SK-N-SH (cell line): ENCODE results near the gene RAD21L1. TPM values are rescaled to one million over a fixed set of nuclear protein-coding genes. Genes with fewer than 3 reads are reported as not detected.
"Not testable (repeated sequence)": the region's sequence is repeated elsewhere in the genome, so short reads cannot be mapped to it uniquely, and the experiment has no call there.

ENCODE experiments used
- CTCF ChIA-PET: fragments of 300-600, 350-600 bp; formaldehyde crosslinking; extraction: SDS; loops from one replicate; lab custom pipeline; 2021; lab: Yijun Ruan, JAX
- POLR2A ChIA-PET: fragments of 350-600 bp; sonication (Branson Sonifier 250); formaldehyde crosslinking; extraction: SDS; loops from one replicate; lab custom pipeline; 2020; ENCODE audit warnings: antibody characterized with exemption, inconsistent platforms; lab: Yijun Ruan, JAX
- DNase-seq: peaks from one replicate; pipeline ENCODE4 v3.0.0; 2012
- H2AFZ ChIP-seq: fragments of 200-600 bp; sonication (generic); 2 replicates; pipeline ENCODE4 v1.8.1; 2016; ENCODE audit warnings: antibody characterized with exemption, mild to moderate bottlenecking, low read depth
- H3F3A ChIP-seq: fragments of 200-600 bp; sonication (generic); replicated peaks from 2 replicates; pipeline ENCODE3; 2016; ENCODE audit warnings: antibody characterized with exemption, mild to moderate bottlenecking; ENCODE audit not compliant: insufficient read depth
- H3K27ac ChIP-seq, 2 experiments: fragments of 200-500 bp in 1 of 2; fragments of 200-600 bp in 1 of 2; sonication (Bioruptor generic) in 1 of 2; sonication (generic), shearing (Covaris generic) in 1 of 2; 2 replicates each; pipeline versions ENCODE4 v1.5.1 to v1.6.1; 2014 to 2016; ENCODE audit warnings: low read depth in 2 of 2, inconsistent platforms in 1 of 2, low read length in 1 of 2, mild to moderate bottlenecking in 1 of 2, mixed read lengths in 1 of 2
- H3K27me3 ChIP-seq: fragments of 200-600 bp; sonication (generic), shearing (Covaris generic); 2 replicates; pipeline ENCODE4 v1.6.1; 2016; ENCODE audit warnings: mixed run types; ENCODE audit not compliant: insufficient read depth
- H3K36me3 ChIP-seq, 2 experiments: fragments of 200-500 bp in 1 of 2; fragments of 200-600 bp in 1 of 2; sonication (Bioruptor generic) in 1 of 2; sonication (generic) in 1 of 2; replicated peaks in 1 of 2; 2 replicates each; pipeline versions ENCODE3 to v1.5.1; 2014 to 2016; ENCODE audit warnings: low read length in 1 of 2, mild to moderate bottlenecking in 1 of 2; ENCODE audit not compliant: insufficient read depth in 2 of 2, control insufficient read depth in 1 of 2
- H3K4me1 ChIP-seq, 2 experiments: fragments of 200-500 bp in 1 of 2; fragments of 200-600 bp in 1 of 2; sonication (Bioruptor generic) in 1 of 2; sonication (generic), shearing (Covaris generic) in 1 of 2; 2 replicates each; pipeline versions ENCODE4 v1.5.1 to v1.6.1; 2014 to 2016; ENCODE audit warnings: low read depth in 1 of 2, low read length in 1 of 2, mixed run types in 1 of 2; ENCODE audit not compliant: insufficient read depth in 2 of 2, control insufficient read depth in 1 of 2
- H3K4me2 ChIP-seq: fragments of 200-600 bp; sonication (generic), shearing (Covaris generic); 2 replicates; pipeline ENCODE4 v1.6.1; 2017; ENCODE audit warnings: mixed run types
- H3K4me3 ChIP-seq, 2 experiments: fragments of 200-500 bp in 1 of 2; fragments of 200-600 bp in 1 of 2; sonication (Bioruptor generic) in 1 of 2; sonication (generic), shearing (Covaris generic) in 1 of 2; 2 replicates each; pipeline versions ENCODE4 v1.5.1 to v1.8.1; 2014 to 2016; ENCODE audit warnings: low read depth in 2 of 2, inconsistent platforms in 1 of 2, low read length in 1 of 2, mild to moderate bottlenecking in 1 of 2, mixed read lengths in 1 of 2, moderate library complexity in 1 of 2
- H3K79me2 ChIP-seq: fragments of 200-600 bp; sonication (generic); 2 replicates; pipeline ENCODE4 v1.8.1; 2017; ENCODE audit warnings: mild to moderate bottlenecking; ENCODE audit not compliant: insufficient read depth
- H3K9ac ChIP-seq: fragments of 200-600 bp; sonication (generic); 2 replicates; pipeline ENCODE4 v1.6.1; 2017; ENCODE audit warnings: mixed run types
- H3K9me2 ChIP-seq: fragments of 200-600 bp; sonication (generic); 2 replicates; pipeline ENCODE4 v1.6.1; 2017; ENCODE audit warnings: mixed run types
- H3K9me3 ChIP-seq: fragments of 200-600 bp; sonication (generic); 2 replicates; pipeline ENCODE4 v1.6.1; 2017; ENCODE audit warnings: mixed run types, mild to moderate bottlenecking, moderate library complexity
- H4K20me1 ChIP-seq: fragments of 200-600 bp; sonication (generic); 2 replicates; pipeline ENCODE4 v1.6.1; 2017; ENCODE audit warnings: mild to moderate bottlenecking, mixed run types; ENCODE audit not compliant: insufficient read depth
- CHD2 ChIP-seq: fragments of 150-350 bp; IDR thresholded peaks from 2 replicates; pipeline ENCODE4 v1.6.1; 2018; ENCODE audit warnings: low read length; ENCODE audit not compliant: partially characterized antibody
- EP300 ChIP-seq, 2 experiments: IDR thresholded peaks; 2 replicates each; pipeline versions ENCODE4 v1.4.0 to v1.6.1; 2012; ENCODE audit warnings: borderline replicate concordance in 1 of 2, low read depth in 1 of 2, low read length in 1 of 2
- EZH2phosphoT487 ChIP-seq: fragments of 200-600 bp; sonication (generic); IDR thresholded peaks from 2 replicates; pipeline ENCODE4 v1.6.1; 2017; ENCODE audit warnings: low read depth, mixed run types, mild to moderate bottlenecking, antibody characterized with exemption, moderate library complexity, borderline replicate concordance
- FOSL2 ChIP-seq: IDR thresholded peaks from 2 replicates; pipeline ENCODE4 v1.4.0; 2012; ENCODE audit warnings: low read depth, mild to moderate bottlenecking, moderate library complexity, borderline replicate concordance
- FOXM1 ChIP-seq: IDR thresholded peaks from 2 replicates; pipeline ENCODE4 v1.4.0; 2012; ENCODE audit warnings: low read depth, mild to moderate bottlenecking
- GATA2 ChIP-seq: sonication (generic); formaldehyde crosslinking; IDR thresholded peaks from 2 replicates; pipeline ENCODE4 v1.5.0; 2020; ENCODE audit warnings: mild to moderate bottlenecking, missing genetic modification reagents
- JUND ChIP-seq: IDR thresholded peaks from 2 replicates; pipeline ENCODE4 v1.4.0; 2012
- MEF2A ChIP-seq: IDR thresholded peaks from 2 replicates; pipeline ENCODE4 v1.4.0; 2012; ENCODE audit warnings: low read depth, borderline replicate concordance
- NRF1 ChIP-seq: IDR thresholded peaks from 2 replicates; pipeline ENCODE4 v1.6.1; 2012; ENCODE audit warnings: low read depth, mild to moderate bottlenecking, low read length
- RAD21 ChIP-seq: IDR thresholded peaks from 2 replicates; pipeline ENCODE4 v1.6.1; 2012; ENCODE audit warnings: mild to moderate bottlenecking, low read length
- SIN3A ChIP-seq: IDR thresholded peaks from 2 replicates; pipeline ENCODE4 v1.6.1; 2012; ENCODE audit warnings: low read depth, mild to moderate bottlenecking, low read length, moderate library complexity, borderline replicate concordance
- SMC3 ChIP-seq: IDR thresholded peaks from 2 replicates; pipeline ENCODE4 v1.6.1; 2012; ENCODE audit warnings: low read depth, low read length, improper control_type of control experiment
- TAF1 ChIP-seq: IDR thresholded peaks from 2 replicates; pipeline ENCODE4 v1.6.1; 2012; ENCODE audit warnings: low read depth, mild to moderate bottlenecking, low read length, moderate library complexity, borderline replicate concordance
- TCF12 ChIP-seq: IDR thresholded peaks from 2 replicates; pipeline ENCODE4 v1.4.0; 2012
- TEAD4 ChIP-seq: IDR thresholded peaks from 2 replicates; pipeline ENCODE4 v1.4.0; 2012; ENCODE audit warnings: mild to moderate bottlenecking, borderline replicate concordance; ENCODE audit not compliant: insufficient read depth
- YY1 ChIP-seq: IDR thresholded peaks from 2 replicates; pipeline ENCODE4 v1.4.0; 2012; ENCODE audit warnings: low read depth, mild to moderate bottlenecking
- WGBS: methylation state at CpG from one replicate; pipeline ENCODE4 v1.1.6; 2017; ENCODE audit warnings: low lambda C conversion rate; 5-methylcytosine and 5-hydroxymethylcytosine counted together
- polyA plus RNA-seq, 3 experiments: library from polyadenylated mRNA; depleted of rRNA; stranded (reverse); fragments of >200 nt; gene quantifications; 2 replicates each; pipeline ENCODE4 v1.2.3, GENCODE V29; 2012
- TF ChIP-seq, protein P1 (sequence below): IDR thresholded peaks from 2 replicates; pipeline ENCODE4; 2012
- TF ChIP-seq, protein P2 (sequence below): IDR thresholded peaks from 2 replicates; pipeline ENCODE4 v1.6.1; 2012; ENCODE audit warnings: mild to moderate bottlenecking, low read depth, low read length, moderate library complexity
- TF ChIP-seq, protein P3 (sequence below): fragments of 150-350 bp; IDR thresholded peaks from 2 replicates; pipeline ENCODE4 v1.6.1; 2017; ENCODE audit warnings: antibody characterized with exemption, low read length, low read depth, borderline replicate concordance

Gene RAD21L1
- polyA plus RNA-seq, 1 of the 3 experiments (the other 2 are of a cell fraction) = 0.03 TPM

DNA sequence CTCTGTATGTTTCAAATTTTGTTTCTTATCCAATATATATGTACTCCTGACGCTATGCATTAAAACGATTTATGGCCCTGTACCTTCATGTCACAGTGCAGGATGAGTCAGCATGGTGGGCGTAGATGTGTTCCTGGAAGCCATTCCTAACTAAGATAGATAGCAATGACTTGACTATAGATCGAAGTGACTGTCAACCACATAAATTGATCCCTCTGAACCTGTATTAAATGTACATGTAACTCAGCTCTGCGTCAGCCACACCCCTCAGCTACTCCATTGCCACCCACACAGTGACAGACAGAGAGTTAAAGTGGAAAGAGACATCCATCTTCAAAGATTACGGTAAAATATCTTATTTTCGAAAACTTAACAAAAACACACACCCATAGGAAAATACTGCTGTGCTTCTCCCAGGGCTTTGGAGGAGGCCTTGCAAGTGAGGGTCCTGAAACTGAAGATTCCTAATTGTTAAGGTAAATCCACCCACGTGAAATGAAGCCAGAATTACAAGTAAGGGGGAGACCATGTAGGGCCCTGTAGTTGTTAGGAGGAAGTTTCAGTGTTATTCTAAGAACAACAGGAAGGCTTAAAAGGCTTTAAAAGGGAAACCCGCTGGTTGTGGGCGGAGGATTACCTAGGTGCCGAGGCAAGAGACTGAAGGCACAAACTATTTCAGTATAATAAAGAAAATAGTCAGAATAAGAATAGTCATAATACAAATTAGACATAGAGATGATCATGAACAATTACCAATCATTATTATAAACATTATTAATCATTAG, 10.3 kb upstream of the RAD21L1 start:
- Histone ChIP-seq H3K9ac (no peak overlapping the region), H3K4me3 (no peak overlapping the region), H3K9me3 (no peaks in the 10 kb centered on the region), H3K4me2 (no peak overlapping the region), H3K9me2 (no peaks in the 10 kb centered on the region), H3K27me3 (no peaks in the 10 kb centered on the region), H2AFZ (no peak overlapping the region), H3K36me3 (no peaks in the 10 kb centered on the region), H3K4me1 (no peaks in the 10 kb centered on the region; a peak in 1 of 4 replicates), H3F3A (no peaks in the 10 kb centered on the region), H4K20me1 (no peaks in the 10 kb centered on the region), H3K27ac (no peak overlapping the region), H3K79me2 (no peaks in the 10 kb centered on the region)
- DNase-seq = no peak
- WGBS = 70% methylated on average over 11 of the region's 11 CpGs
- TF ChIP-seq, protein P1, sequence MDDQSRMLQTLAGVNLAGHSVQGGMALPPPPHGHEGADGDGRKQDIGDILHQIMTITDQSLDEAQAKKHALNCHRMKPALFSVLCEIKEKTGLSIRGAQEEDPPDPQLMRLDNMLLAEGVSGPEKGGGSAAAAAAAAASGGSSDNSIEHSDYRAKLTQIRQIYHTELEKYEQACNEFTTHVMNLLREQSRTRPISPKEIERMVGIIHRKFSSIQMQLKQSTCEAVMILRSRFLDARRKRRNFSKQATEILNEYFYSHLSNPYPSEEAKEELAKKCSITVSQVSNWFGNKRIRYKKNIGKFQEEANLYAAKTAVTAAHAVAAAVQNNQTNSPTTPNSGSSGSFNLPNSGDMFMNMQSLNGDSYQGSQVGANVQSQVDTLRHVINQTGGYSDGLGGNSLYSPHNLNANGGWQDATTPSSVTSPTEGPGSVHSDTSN = no peak
- TF ChIP-seq TAF1 (no peak), CHD2 (no peak), YY1 (no peak), EZH2phosphoT487 (no peak), RAD21 (no peak), SIN3A (no peak), FOXM1 (no peak), TEAD4 (no peak), GATA2 (CRISPR knock-in tag) (no peak), TCF12 (no peak), NRF1 (no peak), EP300 (IDR thresholded peaks at IDR 0.05; ENCODE audit: borderline replicate concordance in 1 of 2, low read depth in 1 of 2, low read length in 1 of 2) (no peak), SMC3 (no peak), MEF2A (no peak), FOSL2 (no peak), JUND (no peak)
- TF ChIP-seq, protein P2, sequence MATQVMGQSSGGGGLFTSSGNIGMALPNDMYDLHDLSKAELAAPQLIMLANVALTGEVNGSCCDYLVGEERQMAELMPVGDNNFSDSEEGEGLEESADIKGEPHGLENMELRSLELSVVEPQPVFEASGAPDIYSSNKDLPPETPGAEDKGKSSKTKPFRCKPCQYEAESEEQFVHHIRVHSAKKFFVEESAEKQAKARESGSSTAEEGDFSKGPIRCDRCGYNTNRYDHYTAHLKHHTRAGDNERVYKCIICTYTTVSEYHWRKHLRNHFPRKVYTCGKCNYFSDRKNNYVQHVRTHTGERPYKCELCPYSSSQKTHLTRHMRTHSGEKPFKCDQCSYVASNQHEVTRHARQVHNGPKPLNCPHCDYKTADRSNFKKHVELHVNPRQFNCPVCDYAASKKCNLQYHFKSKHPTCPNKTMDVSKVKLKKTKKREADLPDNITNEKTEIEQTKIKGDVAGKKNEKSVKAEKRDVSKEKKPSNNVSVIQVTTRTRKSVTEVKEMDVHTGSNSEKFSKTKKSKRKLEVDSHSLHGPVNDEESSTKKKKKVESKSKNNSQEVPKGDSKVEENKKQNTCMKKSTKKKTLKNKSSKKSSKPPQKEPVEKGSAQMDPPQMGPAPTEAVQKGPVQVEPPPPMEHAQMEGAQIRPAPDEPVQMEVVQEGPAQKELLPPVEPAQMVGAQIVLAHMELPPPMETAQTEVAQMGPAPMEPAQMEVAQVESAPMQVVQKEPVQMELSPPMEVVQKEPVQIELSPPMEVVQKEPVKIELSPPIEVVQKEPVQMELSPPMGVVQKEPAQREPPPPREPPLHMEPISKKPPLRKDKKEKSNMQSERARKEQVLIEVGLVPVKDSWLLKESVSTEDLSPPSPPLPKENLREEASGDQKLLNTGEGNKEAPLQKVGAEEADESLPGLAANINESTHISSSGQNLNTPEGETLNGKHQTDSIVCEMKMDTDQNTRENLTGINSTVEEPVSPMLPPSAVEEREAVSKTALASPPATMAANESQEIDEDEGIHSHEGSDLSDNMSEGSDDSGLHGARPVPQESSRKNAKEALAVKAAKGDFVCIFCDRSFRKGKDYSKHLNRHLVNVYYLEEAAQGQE = no peak
- TF ChIP-seq, protein P3, sequence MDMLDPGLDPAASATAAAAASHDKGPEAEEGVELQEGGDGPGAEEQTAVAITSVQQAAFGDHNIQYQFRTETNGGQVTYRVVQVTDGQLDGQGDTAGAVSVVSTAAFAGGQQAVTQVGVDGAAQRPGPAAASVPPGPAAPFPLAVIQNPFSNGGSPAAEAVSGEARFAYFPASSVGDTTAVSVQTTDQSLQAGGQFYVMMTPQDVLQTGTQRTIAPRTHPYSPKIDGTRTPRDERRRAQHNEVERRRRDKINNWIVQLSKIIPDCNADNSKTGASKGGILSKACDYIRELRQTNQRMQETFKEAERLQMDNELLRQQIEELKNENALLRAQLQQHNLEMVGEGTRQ = no peak
- POLR2A ChIA-PET = no interaction called here
- CTCF ChIA-PET = no interaction called here

DNA sequence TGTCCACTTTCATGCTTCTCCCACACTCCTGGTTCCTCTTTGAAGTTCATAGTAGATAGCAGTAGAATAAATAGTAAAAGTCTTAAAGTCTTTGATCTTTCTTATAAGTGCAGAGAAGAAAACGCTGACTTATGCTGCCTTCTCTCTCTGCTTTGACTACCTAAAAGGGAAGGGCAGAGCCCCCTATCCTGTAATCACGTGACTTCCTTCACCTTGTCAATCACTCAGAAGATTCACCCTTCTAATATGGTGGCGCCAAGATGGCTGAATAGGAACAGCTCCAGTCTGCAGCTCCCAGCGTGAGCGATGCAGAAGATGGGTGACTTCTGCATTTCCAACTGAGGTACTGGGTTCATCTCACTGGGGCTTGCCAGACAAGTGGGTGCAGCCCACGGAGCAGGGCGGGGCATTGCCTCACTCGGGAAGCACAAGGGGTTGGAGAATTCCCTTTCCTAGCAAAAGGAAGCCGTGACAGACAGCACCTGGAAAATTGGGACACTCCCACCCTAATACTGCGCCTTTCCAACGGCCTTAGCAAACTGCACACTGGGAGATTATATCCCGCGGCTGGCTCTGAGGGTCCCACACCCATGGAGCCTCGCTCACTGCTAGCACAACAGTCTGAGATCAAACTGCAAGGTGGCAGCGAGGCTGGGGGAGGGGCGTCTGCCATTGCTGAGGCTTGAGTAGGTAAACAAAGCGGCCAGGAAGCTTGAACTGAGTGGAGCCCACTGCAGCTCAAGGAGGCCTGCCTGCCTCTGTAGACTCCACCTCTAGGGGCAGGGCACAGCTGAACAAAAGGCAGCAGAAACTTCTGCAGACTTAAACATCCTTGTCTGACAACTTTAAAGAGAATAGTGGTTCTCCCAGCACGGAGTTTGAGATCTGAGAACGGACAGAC, 9.1 kb upstream of the RAD21L1 start:
- WGBS = 65% methylated on average over 4 of the region's 19 CpGs
- H3K79me2 ChIP-seq, H2AFZ ChIP-seq, H4K20me1 ChIP-seq, H3K4me2 ChIP-seq, H3K36me3 ChIP-seq, H3K4me1 ChIP-seq, CTCF ChIA-PET, H3K9me3 ChIP-seq, POLR2A ChIA-PET, H3K9me2 ChIP-seq, H3K27me3 ChIP-seq, H3K27ac ChIP-seq, DNase-seq, H3F3A ChIP-seq, H3K4me3 ChIP-seq, H3K9ac ChIP-seq: not testable (repeated sequence)
